ENCODE data around the gene TREML1. TPM values are rescaled to one million over a fixed set of nuclear protein-coding genes. Genes with fewer than 3 reads are reported as not detected.
"Not testable (repeated sequence)": the region's sequence is repeated elsewhere in the genome, so short reads cannot be mapped to it uniquely, and the experiment has no call there.

The TREML1 gene
- total RNA-seq, 1 donor from 2014 or later: not detected

DNA sequence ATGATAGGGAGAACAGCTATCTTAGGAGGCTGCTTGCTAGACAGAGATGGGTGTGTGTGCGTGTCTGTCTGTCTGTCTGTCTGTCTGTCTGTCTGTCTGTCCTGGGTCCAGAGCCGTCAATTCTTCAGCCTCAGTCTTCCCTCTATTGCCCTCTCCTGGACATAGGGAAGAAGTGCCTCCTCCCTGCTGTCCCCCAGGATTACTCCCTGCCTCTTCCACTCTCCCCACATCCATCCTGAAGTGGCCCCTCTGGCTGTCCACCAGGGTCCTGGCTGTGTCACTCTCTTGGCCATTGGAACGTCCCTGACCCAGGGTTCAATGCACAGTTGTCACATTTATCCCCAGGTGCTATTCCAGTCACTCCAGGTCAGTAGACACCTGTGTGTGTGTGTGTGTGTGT, 36.6 kb upstream of the TREML1 start:
- no peaks in the 10 kb centered on the region for H3K36me3 ChIP-seq
- H3K4me3 ChIP-seq: no peak overlapping the region
- H3K9me3 ChIP-seq (ENCODE audit: low read depth): no peaks in the 10 kb centered on the region
- no peaks in the 10 kb centered on the region for H3K36me3 Mint-ChIP-seq
- no peaks in the 10 kb centered on the region for H3K79me2 ChIP-seq (ENCODE audit: low read depth)
- no peaks in the 10 kb centered on the region for H3K27me3 ChIP-seq
- H3K27ac ChIP-seq: no peak overlapping the region
- no peaks in the 10 kb centered on the region for H4K20me1 ChIP-seq (ENCODE audit: low read depth)
- H3K4me2 ChIP-seq: no peak overlapping the region
- peaks cover 13% of the 10 kb centered on the region for H3K27me3 Mint-ChIP-seq (ENCODE audit: insufficient read depth, low read depth)
- no peak overlapping the region for H3K9ac ChIP-seq
- H3F3A ChIP-seq (ENCODE audit: low read depth): no peaks in the 10 kb centered on the region
- no peak overlapping the region for H3K4me3 Mint-ChIP-seq
- no peak overlapping the region for H3K27ac Mint-ChIP-seq
- DNase-seq (ENCODE audit: low spot score): no peak
- no peaks in the 10 kb centered on the region for H3K4me1 ChIP-seq
- H2AFZ ChIP-seq (replicated peaks): no peak overlapping the region
- H3K4me1 Mint-ChIP-seq: peaks cover 7% of the 10 kb centered on the region
- peaks cover 11% of the 10 kb centered on the region for H3K9me3 Mint-ChIP-seq
- no peak for TF ChIP-seq EZH2phosphoT487 (IDR thresholded peaks at IDR 0.05)
- no peak for TF ChIP-seq EZH2 (IDR thresholded peaks at IDR 0.05)
- TF ChIP-seq, protein P1, sequence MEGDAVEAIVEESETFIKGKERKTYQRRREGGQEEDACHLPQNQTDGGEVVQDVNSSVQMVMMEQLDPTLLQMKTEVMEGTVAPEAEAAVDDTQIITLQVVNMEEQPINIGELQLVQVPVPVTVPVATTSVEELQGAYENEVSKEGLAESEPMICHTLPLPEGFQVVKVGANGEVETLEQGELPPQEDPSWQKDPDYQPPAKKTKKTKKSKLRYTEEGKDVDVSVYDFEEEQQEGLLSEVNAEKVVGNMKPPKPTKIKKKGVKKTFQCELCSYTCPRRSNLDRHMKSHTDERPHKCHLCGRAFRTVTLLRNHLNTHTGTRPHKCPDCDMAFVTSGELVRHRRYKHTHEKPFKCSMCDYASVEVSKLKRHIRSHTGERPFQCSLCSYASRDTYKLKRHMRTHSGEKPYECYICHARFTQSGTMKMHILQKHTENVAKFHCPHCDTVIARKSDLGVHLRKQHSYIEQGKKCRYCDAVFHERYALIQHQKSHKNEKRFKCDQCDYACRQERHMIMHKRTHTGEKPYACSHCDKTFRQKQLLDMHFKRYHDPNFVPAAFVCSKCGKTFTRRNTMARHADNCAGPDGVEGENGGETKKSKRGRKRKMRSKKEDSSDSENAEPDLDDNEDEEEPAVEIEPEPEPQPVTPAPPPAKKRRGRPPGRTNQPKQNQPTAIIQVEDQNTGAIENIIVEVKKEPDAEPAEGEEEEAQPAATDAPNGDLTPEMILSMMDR (IDR thresholded peaks at IDR 0.05): no peak

DNA sequence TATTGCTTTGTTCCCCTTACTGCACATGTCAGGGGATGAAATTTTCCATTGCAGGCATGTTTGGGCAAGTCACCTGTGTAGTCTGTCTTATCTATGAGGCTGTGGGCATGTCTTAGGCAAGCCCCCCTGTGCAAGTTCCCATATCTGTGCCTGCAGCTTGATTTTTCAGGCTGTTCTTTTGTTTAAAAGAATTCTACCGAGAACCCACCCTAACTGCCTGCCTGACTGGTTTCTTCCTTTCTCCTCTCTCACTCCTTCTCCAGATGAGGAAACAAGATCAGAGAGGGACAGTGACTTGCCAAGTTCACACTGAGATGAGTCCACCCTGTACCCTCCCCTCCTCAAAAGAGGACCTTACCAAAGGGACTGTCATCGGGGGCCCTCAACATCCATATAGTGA, 35.8 kb upstream of the TREML1 start:
- Mint-ChIP-seq H3K4me1 (peaks cover 7% of the 10 kb centered on the region), H3K9me3 (peaks cover 11% of the 10 kb centered on the region), H3K4me3 (no peak overlapping the region), H3K27me3 (ENCODE audit: insufficient read depth, low read depth) (peaks cover 16% of the 10 kb centered on the region), H3K36me3 (no peaks in the 10 kb centered on the region), H3K27ac (no peak overlapping the region)
- Histone ChIP-seq H3K79me2 (ENCODE audit: low read depth) (no peaks in the 10 kb centered on the region), H3K36me3 (no peaks in the 10 kb centered on the region), H3K27ac (no peak overlapping the region), H3K4me3 (no peak overlapping the region), H3K27me3 (no peaks in the 10 kb centered on the region), H4K20me1 (ENCODE audit: low read depth) (no peaks in the 10 kb centered on the region), H2AFZ (replicated peaks) (no peak overlapping the region), H3F3A (ENCODE audit: low read depth) (no peaks in the 10 kb centered on the region), H3K4me2 (no peak overlapping the region), H3K4me1 (no peaks in the 10 kb centered on the region), H3K9me3 (ENCODE audit: low read depth) (no peaks in the 10 kb centered on the region), H3K9ac (no peak overlapping the region)
- no peak for DNase-seq (ENCODE audit: low spot score)
- TF ChIP-seq EZH2phosphoT487 (IDR thresholded peaks at IDR 0.05) (no peak), EZH2 (IDR thresholded peaks at IDR 0.05) (no peak)
- TF ChIP-seq, protein P1 (IDR thresholded peaks at IDR 0.05): no peak

DNA sequence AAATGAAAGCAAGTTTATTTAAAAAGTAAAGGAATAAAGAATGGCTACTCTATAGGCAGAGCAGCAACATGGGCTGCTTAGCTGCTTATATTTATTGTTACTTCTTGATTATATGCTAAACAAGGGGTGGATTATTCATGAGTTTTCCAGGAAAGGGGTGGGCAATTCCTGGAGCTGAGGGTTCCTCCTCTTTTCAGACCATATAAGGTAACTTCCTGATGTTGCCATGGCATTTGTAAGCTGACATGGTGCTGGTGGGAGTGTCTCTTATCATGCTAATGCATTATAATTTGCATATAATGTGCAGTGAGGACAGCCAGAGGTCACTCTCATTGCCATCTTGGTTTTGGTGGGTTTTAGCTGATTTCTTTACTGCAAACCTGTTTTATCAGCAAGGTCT, 34.9 kb upstream of the TREML1 start:
- not testable (repeated sequence) for H3K4me2 ChIP-seq; H3K4me3 ChIP-seq; H3K4me3 Mint-ChIP-seq; H3K27me3 ChIP-seq; H3K27ac Mint-ChIP-seq; H3K79me2 ChIP-seq (ENCODE audit: low read depth); H3K27ac ChIP-seq; H3K36me3 ChIP-seq; H2AFZ ChIP-seq (replicated peaks); H3K9me3 ChIP-seq (ENCODE audit: low read depth); H3K4me1 Mint-ChIP-seq; DNase-seq (ENCODE audit: low spot score); H4K20me1 ChIP-seq (ENCODE audit: low read depth); H3K9ac ChIP-seq; H3K4me1 ChIP-seq; H3F3A ChIP-seq (ENCODE audit: low read depth); H3K36me3 Mint-ChIP-seq
- H3K27me3 Mint-ChIP-seq (ENCODE audit: insufficient read depth, low read depth): peaks cover 13% of the 10 kb centered on the region
- peaks cover 11% of the 10 kb centered on the region for H3K9me3 Mint-ChIP-seq

DNA sequence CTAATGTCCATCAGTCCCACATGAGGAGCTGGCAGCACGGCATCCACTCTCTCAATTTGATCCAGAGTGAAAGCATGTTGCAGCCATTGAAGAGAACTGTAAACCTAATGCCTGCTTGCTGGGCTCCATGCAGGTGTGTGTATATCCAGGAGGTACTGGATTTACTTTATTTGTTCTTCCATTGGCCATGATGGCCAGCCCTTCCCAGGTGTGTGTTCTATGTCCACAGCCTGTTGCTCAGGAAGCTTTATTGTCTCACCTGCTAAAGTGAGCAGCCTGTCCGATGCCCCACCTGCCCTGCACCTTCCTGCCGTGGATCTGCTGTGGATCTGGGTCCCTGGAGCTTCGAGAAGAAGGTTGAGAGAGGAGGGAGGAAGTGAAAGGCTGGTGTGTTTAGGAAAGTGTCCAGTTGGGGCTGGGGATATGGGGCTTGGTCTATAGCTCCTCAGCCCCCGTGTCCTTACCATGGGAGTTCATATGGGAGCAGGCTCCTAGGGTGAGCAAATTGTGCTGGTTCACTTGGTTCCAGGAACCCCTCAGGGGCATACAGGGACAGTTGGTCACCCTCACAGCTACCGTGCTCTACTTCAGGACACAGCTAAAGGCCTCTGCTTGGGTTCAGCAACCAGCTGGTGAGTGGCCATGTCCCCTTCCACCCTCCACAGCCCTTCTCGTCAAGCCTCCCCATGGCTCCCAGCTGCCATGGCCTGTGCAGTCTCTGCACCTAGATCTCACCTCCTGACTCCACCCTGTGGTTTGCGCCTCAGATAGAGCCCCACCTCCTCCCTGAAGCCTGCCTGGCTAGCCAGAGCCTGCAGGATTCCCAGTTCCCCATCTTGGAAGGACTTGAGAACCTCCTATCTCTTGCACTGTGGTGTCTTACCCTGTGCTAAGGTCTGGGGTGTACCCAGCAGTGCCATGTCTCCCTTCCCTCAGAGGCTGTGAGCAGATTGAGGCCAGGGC, 34.1 kb upstream of the TREML1 start:
- no peak overlapping the region for H3K4me3 ChIP-seq
- H2AFZ ChIP-seq (replicated peaks): no peak overlapping the region
- H3K9me3 ChIP-seq (ENCODE audit: low read depth): no peaks in the 10 kb centered on the region
- H3K9ac ChIP-seq: no peak overlapping the region
- TF ChIP-seq, protein P1 (IDR thresholded peaks at IDR 0.05): no peak
- TF ChIP-seq EZH2 (IDR thresholded peaks at IDR 0.05): no peak
- no peak for TF ChIP-seq EZH2phosphoT487 (IDR thresholded peaks at IDR 0.05)
- Mint-ChIP-seq H3K36me3 (no peaks in the 10 kb centered on the region), H3K9me3 (peaks cover 11% of the 10 kb centered on the region), H3K27ac (no peak overlapping the region), H3K27me3 (ENCODE audit: insufficient read depth, low read depth) (peaks cover 13% of the 10 kb centered on the region), H3K4me1 (peaks cover 2% of the 10 kb centered on the region), H3K4me3 (no peak overlapping the region)
- H3K4me1 ChIP-seq: no peaks in the 10 kb centered on the region
- no peaks in the 10 kb centered on the region for H4K20me1 ChIP-seq (ENCODE audit: low read depth)
- H3K36me3 ChIP-seq: no peaks in the 10 kb centered on the region
- no peaks in the 10 kb centered on the region for H3K27me3 ChIP-seq
- no peak overlapping the region for H3K27ac ChIP-seq
- H3F3A ChIP-seq (ENCODE audit: low read depth): no peaks in the 10 kb centered on the region
- no peak for DNase-seq (ENCODE audit: low spot score)
- no peaks in the 10 kb centered on the region for H3K79me2 ChIP-seq (ENCODE audit: low read depth)
- H3K4me2 ChIP-seq: no peak overlapping the region

Measured in neural progenitor cell (in vitro differentiated cells).